Caco-2 (cell line): Measurements from ENCODE around the gene ASB8. TPM values are rescaled to one million over a fixed set of nuclear protein-coding genes. Genes with fewer than 3 reads are reported as not detected.

Experiments
- BruUV-seq: library from RNA; stranded (reverse); fragments of 400-500 nt; replicated peaks from 2 replicates; lab custom pipeline; 2021; lab: Mats Ljungman, UMichigan
- CTCF ChIA-PET: fragments of 300-600 bp; sonication (Branson Sonifier 250); formaldehyde crosslinking; loops from one replicate; lab custom pipeline; 2022; ENCODE audit warnings: antibody characterized with exemption; lab: Charles Lee
- POLR2A ChIA-PET: fragments of 300-600 bp; sonication (Branson Sonifier 250); formaldehyde crosslinking; loops from one replicate; lab custom pipeline; 2022; ENCODE audit warnings: antibody characterized with exemption; lab: Charles Lee
- DNase-seq, 2 experiments: peaks; one replicate each; pipeline versions ENCODE4 v3.0.0 to v3.0.0-alpha.2; 2020 to 2022
- H3K27me3 ChIP-seq: replicated peaks from 2 replicates; pipeline ENCODE4 v1.6.0; 2011; ENCODE audit warnings: low read length; ENCODE audit not compliant: control insufficient read depth, insufficient read depth
- H3K36me3 ChIP-seq: 2 replicates; pipeline ENCODE4 v1.5.1; 2011; ENCODE audit warnings: low read length; ENCODE audit not compliant: control insufficient read depth, insufficient read depth
- H3K4me1 ChIP-seq: fragments of 250-450 bp; sonication (Bioruptor Pico); 2 replicates; pipeline ENCODE4 v1.5.1; 2020; ENCODE audit warnings: mild to moderate bottlenecking
- H3K4me3 ChIP-seq: 2 replicates; pipeline ENCODE4 v1.5.1; 2011; ENCODE audit warnings: low read depth, mild to moderate bottlenecking, control low read depth, low read length
- H3K9me3 ChIP-seq: fragments of 250-450 bp; sonication (Bioruptor Pico); 2 replicates; pipeline ENCODE4 v1.5.1; 2020; ENCODE audit warnings: mild to moderate bottlenecking, moderate library complexity
- H3K27ac Mint-ChIP-seq: one replicate; pipeline ENCODE4 v1.8.0; 2022; ENCODE audit warnings: mixed read lengths; ENCODE audit not compliant: unreplicated experiment
- H3K27me3 Mint-ChIP-seq: one replicate; pipeline ENCODE4 v1.8.0; 2022; ENCODE audit warnings: mixed read lengths; ENCODE audit not compliant: insufficient read depth, unreplicated experiment
- H3K36me3 Mint-ChIP-seq: one replicate; pipeline ENCODE4 v1.8.0; 2022; ENCODE audit warnings: mild to moderate bottlenecking, mixed read lengths; ENCODE audit not compliant: insufficient read depth, unreplicated experiment
- H3K4me1 Mint-ChIP-seq: one replicate; pipeline ENCODE4 v1.8.0; 2022; ENCODE audit warnings: low read depth, mixed read lengths; ENCODE audit not compliant: unreplicated experiment
- H3K4me3 Mint-ChIP-seq: one replicate; pipeline ENCODE4 v1.8.0; 2022; ENCODE audit warnings: mild to moderate bottlenecking, moderate library complexity, mixed read lengths; ENCODE audit not compliant: unreplicated experiment
- H3K9me3 Mint-ChIP-seq: one replicate; pipeline ENCODE4 v1.8.0; 2022; ENCODE audit warnings: mixed read lengths; ENCODE audit not compliant: unreplicated experiment
- intact Hi-C: fragments of 100-400 bp; cut with micrococcal nuclease; formaldehyde crosslinking; loops from one replicate; pipeline ENCODE4 v1.10.0; 2022; ENCODE audit not compliant: unreplicated experiment
- total RNA-seq: library from RNA; stranded (reverse); gene quantifications from 2 replicates; pipeline ENCODE4 v1.2.3, GENCODE V29; 2022
- TF ChIP-seq, protein P1 (sequence below), 2 experiments: fragments of 200-600 bp in 1 of 2; IDR thresholded peaks; 1 replicate in 1 of 2; 2 replicates in 1 of 2; pipeline versions ENCODE4 v1.5.1 to v1.8.0; 2011 to 2022; ENCODE audit warnings: antibody characterized with exemption in 1 of 2, control low read depth in 1 of 2, inconsistent platforms in 1 of 2, low read depth in 1 of 2, low read length in 1 of 2, mild to moderate bottlenecking in 1 of 2, moderate library complexity in 1 of 2; ENCODE audit not compliant: insufficient read depth in 1 of 2, severe bottlenecking in 1 of 2, unreplicated experiment in 1 of 2

ASB8 gene
- total RNA-seq, 1 experiment from 2014 or later = 30.6 TPM

DNA sequence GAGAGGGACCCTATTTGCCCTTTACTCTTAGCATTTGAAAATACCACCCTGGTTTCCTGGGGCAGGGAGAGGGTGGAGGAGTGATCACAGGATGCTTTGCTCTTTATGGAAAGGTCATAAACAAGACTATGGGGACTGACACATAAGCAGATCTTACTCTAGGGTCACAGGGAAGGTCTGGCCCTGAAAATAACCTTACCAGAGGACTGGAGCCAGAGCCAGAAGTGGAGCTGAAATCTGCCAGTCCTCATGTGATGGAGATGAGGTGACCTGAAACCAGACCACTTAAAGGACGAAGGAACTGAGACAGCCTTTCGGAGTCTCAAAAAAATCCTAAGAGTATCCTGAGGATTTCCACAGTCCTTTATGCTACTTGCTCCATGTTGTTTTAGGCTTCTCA, 25.8 kb downstream of the ASB8 start:
- H3K9me3 ChIP-seq = no peaks in the 10 kb centered on the region
- no peaks in the 10 kb centered on the region for H3K9me3 Mint-ChIP-seq
- no peaks in the 10 kb centered on the region for H3K4me1 ChIP-seq
- no peak overlapping the region for H3K4me3 ChIP-seq
- H3K4me1 Mint-ChIP-seq = no peaks in the 10 kb centered on the region
- H3K27me3 ChIP-seq = no peaks in the 10 kb centered on the region
- intact Hi-C loops = no loop called here
- peaks cover 19% of the 10 kb centered on the region for H3K36me3 Mint-ChIP-seq
- no peak overlapping the region for H3K4me3 Mint-ChIP-seq
- H3K27me3 Mint-ChIP-seq = no peaks in the 10 kb centered on the region
- ChIA-PET POLR2A (no interaction called here), CTCF (no interaction called here)
- peaks cover 7% of the 10 kb centered on the region for H3K36me3 ChIP-seq
- no TSS peak for BruUV-seq
- no peak overlapping the region for H3K27ac Mint-ChIP-seq
- TF ChIP-seq, protein P1, sequence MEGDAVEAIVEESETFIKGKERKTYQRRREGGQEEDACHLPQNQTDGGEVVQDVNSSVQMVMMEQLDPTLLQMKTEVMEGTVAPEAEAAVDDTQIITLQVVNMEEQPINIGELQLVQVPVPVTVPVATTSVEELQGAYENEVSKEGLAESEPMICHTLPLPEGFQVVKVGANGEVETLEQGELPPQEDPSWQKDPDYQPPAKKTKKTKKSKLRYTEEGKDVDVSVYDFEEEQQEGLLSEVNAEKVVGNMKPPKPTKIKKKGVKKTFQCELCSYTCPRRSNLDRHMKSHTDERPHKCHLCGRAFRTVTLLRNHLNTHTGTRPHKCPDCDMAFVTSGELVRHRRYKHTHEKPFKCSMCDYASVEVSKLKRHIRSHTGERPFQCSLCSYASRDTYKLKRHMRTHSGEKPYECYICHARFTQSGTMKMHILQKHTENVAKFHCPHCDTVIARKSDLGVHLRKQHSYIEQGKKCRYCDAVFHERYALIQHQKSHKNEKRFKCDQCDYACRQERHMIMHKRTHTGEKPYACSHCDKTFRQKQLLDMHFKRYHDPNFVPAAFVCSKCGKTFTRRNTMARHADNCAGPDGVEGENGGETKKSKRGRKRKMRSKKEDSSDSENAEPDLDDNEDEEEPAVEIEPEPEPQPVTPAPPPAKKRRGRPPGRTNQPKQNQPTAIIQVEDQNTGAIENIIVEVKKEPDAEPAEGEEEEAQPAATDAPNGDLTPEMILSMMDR (IDR thresholded peaks at IDR 0.05; ENCODE audit: insufficient read depth in 1 of 2, low read depth in 1 of 2, low read length in 1 of 2, severe bottlenecking in 1 of 2, unreplicated experiment in 1 of 2) = no peak
- DNase-seq = no peak

DNA sequence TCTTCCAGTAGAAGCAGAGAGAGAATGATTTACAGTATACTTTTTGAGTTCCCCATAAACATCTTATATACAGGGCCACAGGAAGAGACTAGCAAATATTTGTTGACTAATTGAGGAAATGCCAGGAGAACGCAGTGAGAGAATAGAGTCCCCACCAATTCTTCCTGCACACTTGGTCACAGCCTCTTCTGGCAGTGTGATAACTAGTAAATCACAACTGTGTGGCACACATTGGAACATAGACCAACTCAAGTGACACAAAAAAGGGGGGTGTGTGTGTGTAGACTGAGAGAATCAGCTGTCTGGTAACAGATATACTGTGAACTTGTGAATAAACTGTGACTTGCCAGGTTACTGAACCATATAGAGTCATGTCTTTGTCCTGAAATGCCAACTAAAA, 27.9 kb downstream of the ASB8 start:
- intact Hi-C loops = no loop called here
- no peaks in the 10 kb centered on the region for H3K9me3 Mint-ChIP-seq
- no peak for DNase-seq
- H3K4me1 Mint-ChIP-seq = no peaks in the 10 kb centered on the region
- ChIA-PET POLR2A (interaction anchor here (0.6 to 0.8 kb wide), 2 partner anchors 28 to 93 kb away, joined by 3 to 6 read pairs; partner anchors contain the start of gene ASB8), CTCF (no interaction called here)
- peaks cover 6% of the 10 kb centered on the region for H3K36me3 ChIP-seq
- no peak overlapping the region for H3K27ac Mint-ChIP-seq
- peaks cover 37% of the 10 kb centered on the region for H3K36me3 Mint-ChIP-seq
- H3K4me3 ChIP-seq = no peak overlapping the region
- no TSS peak for BruUV-seq
- H3K4me1 ChIP-seq = no peaks in the 10 kb centered on the region
- no peaks in the 10 kb centered on the region for H3K27me3 ChIP-seq
- H3K9me3 ChIP-seq = no peaks in the 10 kb centered on the region
- H3K4me3 Mint-ChIP-seq = no peak overlapping the region
- H3K27me3 Mint-ChIP-seq = no peaks in the 10 kb centered on the region
- TF ChIP-seq, protein P1 (IDR thresholded peaks at IDR 0.05; ENCODE audit: insufficient read depth in 1 of 2, low read depth in 1 of 2, low read length in 1 of 2, severe bottlenecking in 1 of 2, unreplicated experiment in 1 of 2) = no peak

DNA sequence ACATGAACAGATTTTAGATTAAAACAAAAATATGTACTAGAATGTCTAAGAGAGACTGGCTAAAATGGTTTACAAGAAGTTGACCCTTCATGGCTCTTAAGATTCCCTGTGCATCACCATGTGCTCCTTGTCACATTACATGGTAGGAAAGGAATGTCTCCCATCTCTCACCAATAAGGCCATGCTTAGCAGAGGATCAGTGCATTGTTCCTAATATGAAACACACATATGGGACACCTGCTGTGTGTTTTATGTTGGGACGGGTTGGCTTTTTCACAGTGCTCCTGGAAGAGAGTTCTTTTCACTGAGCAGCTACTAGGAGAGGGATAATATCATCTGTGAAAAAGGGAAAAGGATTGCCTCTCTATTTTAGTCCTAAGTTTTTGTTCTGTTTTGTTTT, 28.5 kb downstream of the ASB8 start:
- no peak overlapping the region for H3K4me3 ChIP-seq
- no peaks in the 10 kb centered on the region for H3K4me1 ChIP-seq
- BruUV-seq = no TSS peak
- Mint-ChIP-seq H3K36me3 (peaks cover 38% of the 10 kb centered on the region), H3K9me3 (no peaks in the 10 kb centered on the region), H3K4me1 (no peaks in the 10 kb centered on the region), H3K27me3 (no peaks in the 10 kb centered on the region), H3K4me3 (no peak overlapping the region), H3K27ac (no peak overlapping the region)
- ChIA-PET POLR2A (no interaction called here), CTCF (no interaction called here)
- H3K9me3 ChIP-seq = no peaks in the 10 kb centered on the region
- H3K27me3 ChIP-seq = no peaks in the 10 kb centered on the region
- TF ChIP-seq, protein P1 (IDR thresholded peaks at IDR 0.05; ENCODE audit: insufficient read depth in 1 of 2, low read depth in 1 of 2, low read length in 1 of 2, severe bottlenecking in 1 of 2, unreplicated experiment in 1 of 2) = no peak
- DNase-seq = no peak
- peaks cover 6% of the 10 kb centered on the region for H3K36me3 ChIP-seq
- intact Hi-C loops = no loop called here
